Loucy (cell line): ENCODE measurements around the gene NTF4.
A peak's percentile ranks its signal among the peaks of the same experiment; 100 is the strongest.
"Not testable (repeated sequence)": the region's sequence is repeated elsewhere in the genome, so short reads cannot be mapped to it uniquely, and the experiment has no call there.

Experiments used
- H2AFZ ChIP-seq: fragments of 200-600 bp; sonication (generic); 2 replicates; pipeline ENCODE4 v1.6.0; 2016; ENCODE audit warnings: antibody characterized with exemption, mild to moderate bottlenecking, low read length, moderate library complexity
- H3F3A ChIP-seq: fragments of 200-600 bp; 2 replicates; pipeline ENCODE4 v1.6.0; 2016; ENCODE audit warnings: antibody characterized with exemption, low read depth, mild to moderate bottlenecking
- H3K27me3 ChIP-seq: fragments of 200-600 bp; sonication (generic); 2 replicates; pipeline ENCODE4 v1.6.1; 2014; ENCODE audit warnings: low read length, mild to moderate bottlenecking; ENCODE audit not compliant: insufficient read depth, poor library complexity, severe bottlenecking
- H3K36me3 ChIP-seq: fragments of 200-600 bp; sonication (generic); 2 replicates; pipeline ENCODE4 v1.6.1; 2016; ENCODE audit warnings: low read length; ENCODE audit not compliant: insufficient read depth
- H3K4me1 ChIP-seq: fragments of 200-600 bp; sonication (generic); 2 replicates; pipeline ENCODE4 v1.5.1; 2014; ENCODE audit warnings: low read length, mild to moderate bottlenecking; ENCODE audit not compliant: insufficient read depth, poor library complexity, severe bottlenecking
- H3K4me2 ChIP-seq: fragments of 200-600 bp; sonication (generic); 2 replicates; pipeline ENCODE4 v1.6.0; 2014; ENCODE audit warnings: antibody characterized with exemption, low read length, low read depth, mild to moderate bottlenecking; ENCODE audit not compliant: poor library complexity, severe bottlenecking
- H3K4me3 ChIP-seq: fragments of 200-600 bp; sonication (generic); 2 replicates; pipeline ENCODE4 v1.5.1; 2014; ENCODE audit warnings: low read length, mild to moderate bottlenecking, mixed read lengths; ENCODE audit not compliant: poor library complexity, severe bottlenecking
- H3K79me2 ChIP-seq: fragments of 200-600 bp; sonication (generic); 2 replicates; pipeline ENCODE4 v1.6.1; 2014; ENCODE audit warnings: low read length; ENCODE audit not compliant: insufficient read depth
- H3K9ac ChIP-seq: fragments of 200-600 bp; sonication (generic); 2 replicates; pipeline ENCODE4 v1.6.0; 2014; ENCODE audit warnings: mild to moderate bottlenecking, low read depth, low read length, moderate library complexity; ENCODE audit not compliant: poor library complexity, severe bottlenecking
- H3K9me2 ChIP-seq: fragments of 200-600 bp; sonication (generic); replicated peaks from 2 replicates; pipeline ENCODE4 v1.6.1; 2016; ENCODE audit warnings: low read depth, low read length, mixed read lengths
- H3K9me3 ChIP-seq: fragments of 200-600 bp; sonication (generic); 2 replicates; pipeline ENCODE4 v1.6.1; 2014; ENCODE audit warnings: mild to moderate bottlenecking, antibody characterized with exemption, low read length, low read depth; ENCODE audit not compliant: insufficient read depth
- H4K20me1 ChIP-seq: fragments of 200-600 bp; sonication (generic); 2 replicates; pipeline ENCODE4 v1.6.0; 2014; ENCODE audit warnings: antibody characterized with exemption, low read length, mild to moderate bottlenecking; ENCODE audit not compliant: insufficient read depth, poor library complexity, severe bottlenecking
- EZH2phosphoT487 ChIP-seq: fragments of 200-600 bp; IDR thresholded peaks from 2 replicates; pipeline ENCODE4 v1.6.1; 2018; ENCODE audit warnings: antibody characterized with exemption, mild to moderate bottlenecking, moderate library complexity, borderline replicate concordance
- TF ChIP-seq, protein P1 (sequence below): fragments of 200-600 bp; sonication (generic); conservative IDR thresholded peaks from 2 replicates; pipeline ENCODE4 v1.5.1; 2014; ENCODE audit warnings: mild to moderate bottlenecking, antibody characterized with exemption, low read length

Gene NTF4

GRCh38 chr19:49081273-49081672 is 16.7 kb upstream of the NTF4 start:
- Histone ChIP-seq H2AFZ (no peak overlapping the region; the same call in 1 of the 2 replicates), H3K9me2 (no peaks in the 10 kb centered on the region), H3K4me1 (peaks cover 4% of the 10 kb centered on the region), H3K4me3 (no peak overlapping the region), H3F3A (no peaks in the 10 kb centered on the region), H3K36me3 (no peaks in the 10 kb centered on the region), H3K9ac (no peak overlapping the region), H3K79me2 (peaks cover 10% of the 10 kb centered on the region), H3K4me2 (no peak overlapping the region), H3K9me3 (no peaks in the 10 kb centered on the region), H3K27me3 (peaks cover 5% of the 10 kb centered on the region), H4K20me1 (peaks cover 9% of the 10 kb centered on the region)
- TF ChIP-seq, protein P1, sequence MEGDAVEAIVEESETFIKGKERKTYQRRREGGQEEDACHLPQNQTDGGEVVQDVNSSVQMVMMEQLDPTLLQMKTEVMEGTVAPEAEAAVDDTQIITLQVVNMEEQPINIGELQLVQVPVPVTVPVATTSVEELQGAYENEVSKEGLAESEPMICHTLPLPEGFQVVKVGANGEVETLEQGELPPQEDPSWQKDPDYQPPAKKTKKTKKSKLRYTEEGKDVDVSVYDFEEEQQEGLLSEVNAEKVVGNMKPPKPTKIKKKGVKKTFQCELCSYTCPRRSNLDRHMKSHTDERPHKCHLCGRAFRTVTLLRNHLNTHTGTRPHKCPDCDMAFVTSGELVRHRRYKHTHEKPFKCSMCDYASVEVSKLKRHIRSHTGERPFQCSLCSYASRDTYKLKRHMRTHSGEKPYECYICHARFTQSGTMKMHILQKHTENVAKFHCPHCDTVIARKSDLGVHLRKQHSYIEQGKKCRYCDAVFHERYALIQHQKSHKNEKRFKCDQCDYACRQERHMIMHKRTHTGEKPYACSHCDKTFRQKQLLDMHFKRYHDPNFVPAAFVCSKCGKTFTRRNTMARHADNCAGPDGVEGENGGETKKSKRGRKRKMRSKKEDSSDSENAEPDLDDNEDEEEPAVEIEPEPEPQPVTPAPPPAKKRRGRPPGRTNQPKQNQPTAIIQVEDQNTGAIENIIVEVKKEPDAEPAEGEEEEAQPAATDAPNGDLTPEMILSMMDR = no peak
- TF ChIP-seq EZH2phosphoT487 = no peak

- no peak overlapping the region for H3K4me3 ChIP-seq
- no peaks in the 10 kb centered on the region for H3K27me3 ChIP-seq
- peaks cover 2% of the 10 kb centered on the region for H3K79me2 ChIP-seq
- H3K4me2 ChIP-seq = no peak overlapping the region
- no peaks in the 10 kb centered on the region for H3K9me3 ChIP-seq
- no peaks in the 10 kb centered on the region for H3K9me2 ChIP-seq
- no peaks in the 10 kb centered on the region for H4K20me1 ChIP-seq
- no peak overlapping the region for H2AFZ ChIP-seq
- peaks cover 4% of the 10 kb centered on the region for H3K4me1 ChIP-seq
- TF ChIP-seq, protein P1 = no peak
- no peak for TF ChIP-seq EZH2phosphoT487
- H3K36me3 ChIP-seq = no peaks in the 10 kb centered on the region
- H3K9ac ChIP-seq = no peak overlapping the region
- no peaks in the 10 kb centered on the region for H3F3A ChIP-seq
Measured at GRCh38 chr19:49080392-49080791, 15.8 kb upstream of the NTF4 start.

DNA sequence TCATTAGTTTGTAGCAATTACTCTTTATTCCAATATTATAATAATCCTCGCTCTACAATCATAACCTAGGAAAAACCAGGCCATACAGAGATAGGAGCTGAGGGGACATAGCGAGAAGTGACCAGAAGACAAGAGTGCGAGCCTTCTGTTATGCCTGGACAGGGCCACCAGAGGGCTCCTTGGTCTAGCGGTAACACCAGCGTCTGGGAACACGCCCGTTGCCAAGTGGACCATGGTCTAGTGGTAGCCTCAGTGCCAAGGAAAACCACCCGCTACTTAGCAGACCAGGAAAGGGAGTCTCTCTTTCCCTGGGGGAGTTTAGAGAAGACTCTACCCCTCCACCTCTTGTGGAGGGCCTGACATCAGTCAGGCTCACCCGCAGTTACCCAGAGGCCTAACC is 10.3 kb upstream of the NTF4 start:
- not testable (repeated sequence) for H3K36me3 ChIP-seq, H3K9me3 ChIP-seq, H2AFZ ChIP-seq, H3K27me3 ChIP-seq, H3K9me2 ChIP-seq, H3K4me2 ChIP-seq, H3K9ac ChIP-seq, H3F3A ChIP-seq, H3K4me1 ChIP-seq, H4K20me1 ChIP-seq, H3K4me3 ChIP-seq, H3K79me2 ChIP-seq
- TF ChIP-seq, protein P1 = peak; percentile 50
